Lower lobe of right lung (tissue), 2 donors: Measurements from ENCODE around the gene HDAC7. TPM values are rescaled to one million over a fixed set of nuclear protein-coding genes. Genes with fewer than 3 reads are reported as not detected.

ENCODE experiments used
- ATAC-seq, 2 donors: fragments of 200-7000 bp; cut with Tn5 transposase; one replicate each; pipeline ENCODE4 v1.9.1; 2020 to 2022; ENCODE audit warnings: mild to moderate bottlenecking in 2 of 2, moderate library complexity in 2 of 2
- DNase-seq: peaks from one replicate; pipeline ENCODE4 v3.0.0-alpha.2; 2020
- H3K27ac ChIP-seq: fragments of 200-600 bp; one replicate; pipeline ENCODE4 v1.8.0; 2022
- H3K27me3 ChIP-seq: fragments of 200-600 bp; one replicate; pipeline ENCODE4 v1.8.0; 2022; ENCODE audit warnings: low read depth
- H3K36me3 ChIP-seq: fragments of 200-600 bp; one replicate; pipeline ENCODE4 v1.8.0; 2022; ENCODE audit warnings: mild to moderate bottlenecking
- H3K4me1 ChIP-seq: fragments of 200-600 bp; one replicate; pipeline ENCODE4 v1.8.0; 2022
- H3K4me3 ChIP-seq: fragments of 200-600 bp; one replicate; pipeline ENCODE4 v1.8.0; 2022; ENCODE audit warnings: mild to moderate bottlenecking
- H3K9me3 ChIP-seq: fragments of 200-600 bp; one replicate; pipeline ENCODE4 v1.8.0; 2022
- CTCF ChIP-seq: fragments of 200-600 bp; IDR thresholded peaks from one replicate; pipeline ENCODE4 v1.8.0; 2022; ENCODE audit warnings: antibody characterized with exemption, mild to moderate bottlenecking
- intact Hi-C: fragments of 100-400 bp; cut with DNase I; formaldehyde crosslinking; loops from one replicate; pipeline ENCODE4 v1.11.0; 2022
- total RNA-seq: library from RNA; stranded (reverse); fragmentation: NEBNext Ultra II Directional; extraction: Animal tissue kit (Norgen Biotek cat#: 25700); gene quantifications from one replicate; pipeline ENCODE4 v1.2.1, GENCODE V29; 2021
- donor health status: DM: no; HTN: yes; CAD: no; lungs with severe emphysema.

The HDAC7 gene
- total RNA-seq, 1 donor from 2014 or later: 104 TPM

- Histone ChIP-seq H3K4me3 (no peak overlapping the region), H3K36me3 (peaks cover 40% of the 10 kb centered on the region), H3K4me1 (no peaks in the 10 kb centered on the region), H3K27me3 (no peaks in the 10 kb centered on the region), H3K27ac (no peak overlapping the region), H3K9me3 (no peaks in the 10 kb centered on the region)
- no peak for ATAC-seq
- intact Hi-C loops: no loop called here
- no peak for TF ChIP-seq CTCF
- no peak for DNase-seq
These were observed 44.3 kb upstream of the HDAC7 start for GRCh38 chr12:47863985-47864384.

GRCh38 chr12:47863467-47863866 is 43.8 kb upstream of the HDAC7 start:
- H3K9me3 ChIP-seq: no peaks in the 10 kb centered on the region
- H3K4me1 ChIP-seq: no peaks in the 10 kb centered on the region
- no peak for TF ChIP-seq CTCF
- no peak overlapping the region for H3K4me3 ChIP-seq
- peaks cover 40% of the 10 kb centered on the region for H3K36me3 ChIP-seq
- H3K27ac ChIP-seq: no peak overlapping the region
- no peaks in the 10 kb centered on the region for H3K27me3 ChIP-seq
- no peak for DNase-seq
- intact Hi-C loops: no loop called here
- peak in 1 of 2 donors; percentile 6 for ATAC-seq

GRCh38 chr12:47862881-47863280 is 43.2 kb upstream of the HDAC7 start:
- DNase-seq: no peak
- no peaks in the 10 kb centered on the region for H3K4me1 ChIP-seq

DNA sequence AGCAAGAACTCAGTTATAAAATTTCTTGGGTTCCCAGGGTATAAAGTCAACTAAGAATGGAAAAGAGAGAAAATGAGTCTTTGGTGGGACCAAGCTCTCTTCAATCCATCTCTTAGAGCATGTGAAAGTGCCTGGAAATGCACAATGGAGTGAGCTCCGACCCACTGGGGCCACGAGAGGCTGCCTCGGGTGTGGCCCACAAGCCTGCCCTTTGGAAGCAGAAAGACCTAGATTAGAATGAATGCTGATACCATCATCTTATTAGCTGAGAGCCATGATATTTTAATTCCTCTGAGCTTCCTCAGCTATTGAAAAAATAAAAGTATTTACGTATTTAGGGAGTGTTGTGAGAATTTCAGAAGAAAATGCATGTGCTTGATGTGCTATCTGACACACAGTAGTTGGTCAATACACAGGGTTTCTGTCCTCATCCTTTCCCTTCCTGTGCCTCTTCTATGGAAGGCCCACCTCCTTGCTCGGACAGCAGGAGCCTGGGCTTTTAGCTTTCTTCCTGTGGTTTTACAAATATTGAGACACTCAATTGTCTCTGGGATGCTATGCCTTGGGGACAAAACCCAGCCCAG is 42.6 kb upstream of the HDAC7 start:
- Histone ChIP-seq H3K4me3 (no peak overlapping the region), H3K36me3 (peaks cover 41% of the 10 kb centered on the region), H3K9me3 (no peaks in the 10 kb centered on the region), H3K4me1 (no peaks in the 10 kb centered on the region), H3K27me3 (no peaks in the 10 kb centered on the region), H3K27ac (no peak overlapping the region)
- intact Hi-C loops: no loop called here
- no peak for TF ChIP-seq CTCF
- ATAC-seq: no peak
- no peak for DNase-seq

More at GRCh38 chr12:47862881-47863280, 43.2 kb upstream of the HDAC7 start:
- no peak for TF ChIP-seq CTCF
- ATAC-seq: no peak
- Histone ChIP-seq H3K4me3 (no peak overlapping the region), H3K27me3 (no peaks in the 10 kb centered on the region), H3K9me3 (no peaks in the 10 kb centered on the region), H3K36me3 (peaks cover 40% of the 10 kb centered on the region), H3K27ac (no peak overlapping the region)
- intact Hi-C loops: no loop called here

DNA sequence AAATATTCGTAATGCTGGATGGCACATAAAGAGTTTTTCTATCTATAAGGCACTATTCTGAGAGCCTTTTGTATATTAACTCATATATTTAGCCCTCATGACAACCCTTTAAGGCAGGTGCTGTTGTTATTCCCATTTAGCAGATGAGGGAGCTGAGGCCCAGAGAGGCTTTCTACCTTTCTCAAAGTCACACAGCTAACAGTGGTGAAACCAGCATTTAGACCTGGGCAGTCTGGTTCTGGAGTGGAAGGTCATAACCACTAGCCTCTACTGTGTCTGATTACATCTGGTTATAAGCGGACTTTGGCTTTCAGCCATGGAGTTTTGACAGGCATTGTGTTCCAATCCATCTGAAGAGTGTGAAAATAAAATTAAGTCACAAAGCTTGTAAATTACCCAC is 41.2 kb upstream of the HDAC7 start:
- ATAC-seq (no peak), DNase-seq (no peak)
- Histone ChIP-seq H3K27ac (no peak overlapping the region), H3K27me3 (no peaks in the 10 kb centered on the region), H3K4me1 (no peaks in the 10 kb centered on the region), H3K4me3 (no peak overlapping the region), H3K36me3 (peaks cover 49% of the 10 kb centered on the region), H3K9me3 (no peaks in the 10 kb centered on the region)
- intact Hi-C loops: no loop called here
- TF ChIP-seq CTCF: no peak
